ENCODE measurements around the gene CDH2. TPM values are rescaled to one million over a fixed set of nuclear protein-coding genes. Genes with fewer than 3 reads are reported as not detected.
A peak's percentile ranks its signal among the peaks of the same experiment; 100 is the strongest.

CDH2 gene
- total RNA-seq, 1 donor from 2014 or later = 363 TPM

DNA sequence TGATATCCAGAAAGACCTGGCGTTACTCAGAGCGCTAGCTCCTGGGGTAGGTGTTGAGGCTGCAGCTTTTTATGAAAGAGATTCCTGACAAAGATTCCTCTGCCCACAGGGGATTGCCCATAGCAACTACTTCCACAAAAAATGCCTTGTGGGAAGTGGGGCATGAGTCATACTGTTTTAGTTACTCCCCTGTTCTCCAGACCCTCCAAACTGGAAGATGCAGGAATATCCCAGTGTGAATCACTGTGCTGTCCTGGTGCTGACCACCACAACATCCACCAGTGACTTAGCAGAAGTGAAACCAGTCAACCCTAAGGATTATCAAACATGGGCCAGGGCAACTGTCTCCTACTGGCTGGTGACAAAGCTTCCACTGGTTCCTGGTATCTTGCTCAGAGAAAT is 61.8 kb downstream of the CDH2 start:
- Histone ChIP-seq H3K9ac (ENCODE audit: low read length) (peak overlapping the region; percentile 89), H2AFZ (ENCODE audit: low read depth, low read length) (no peak overlapping the region), H3K4me2 (ENCODE audit: low read length) (peak overlapping the region; percentile 83), H3K79me2 (ENCODE audit: insufficient read depth, low read length) (peaks cover 82% of the 10 kb centered on the region), H3K4me1 (ENCODE audit: insufficient read depth, low read length) (peaks cover 67% of the 10 kb centered on the region), H3K4me3 (ENCODE audit: insufficient read depth, low read depth, low read length) (peak overlapping the region; percentile 32), H3K9me3 (ENCODE audit: insufficient read depth, low read depth, low read length) (no peaks in the 10 kb centered on the region), H3K36me3 (ENCODE audit: insufficient read depth, low read length) (no peaks in the 10 kb centered on the region), H3K27ac (ENCODE audit: low read depth, low read length) (peak overlapping the region; percentile 100), H3K27me3 (ENCODE audit: insufficient read depth, low read length) (no peaks in the 10 kb centered on the region), H4K20me1 (ENCODE audit: insufficient read depth, low read length) (peaks cover 5% of the 10 kb centered on the region)
- Mint-ChIP-seq H3K4me3 (ENCODE audit: unreplicated experiment) (peak overlapping the region; percentile 70), H3K27ac (ENCODE audit: unreplicated experiment) (peak overlapping the region; percentile 99), H3K27me3 (ENCODE audit: low read depth, unreplicated experiment) (no peaks in the 10 kb centered on the region), H3K9me3 (ENCODE audit: unreplicated experiment) (no peaks in the 10 kb centered on the region), H3K4me1 (ENCODE audit: low read depth, unreplicated experiment) (peaks cover 79% of the 10 kb centered on the region), H3K36me3 (ENCODE audit: low read depth, unreplicated experiment) (peaks cover 2% of the 10 kb centered on the region)
- peak; percentile 99 for DNase-seq (ENCODE audit: low read depth)
- peak; percentile 100 for FAIRE-seq
- TF ChIP-seq, protein P1, sequence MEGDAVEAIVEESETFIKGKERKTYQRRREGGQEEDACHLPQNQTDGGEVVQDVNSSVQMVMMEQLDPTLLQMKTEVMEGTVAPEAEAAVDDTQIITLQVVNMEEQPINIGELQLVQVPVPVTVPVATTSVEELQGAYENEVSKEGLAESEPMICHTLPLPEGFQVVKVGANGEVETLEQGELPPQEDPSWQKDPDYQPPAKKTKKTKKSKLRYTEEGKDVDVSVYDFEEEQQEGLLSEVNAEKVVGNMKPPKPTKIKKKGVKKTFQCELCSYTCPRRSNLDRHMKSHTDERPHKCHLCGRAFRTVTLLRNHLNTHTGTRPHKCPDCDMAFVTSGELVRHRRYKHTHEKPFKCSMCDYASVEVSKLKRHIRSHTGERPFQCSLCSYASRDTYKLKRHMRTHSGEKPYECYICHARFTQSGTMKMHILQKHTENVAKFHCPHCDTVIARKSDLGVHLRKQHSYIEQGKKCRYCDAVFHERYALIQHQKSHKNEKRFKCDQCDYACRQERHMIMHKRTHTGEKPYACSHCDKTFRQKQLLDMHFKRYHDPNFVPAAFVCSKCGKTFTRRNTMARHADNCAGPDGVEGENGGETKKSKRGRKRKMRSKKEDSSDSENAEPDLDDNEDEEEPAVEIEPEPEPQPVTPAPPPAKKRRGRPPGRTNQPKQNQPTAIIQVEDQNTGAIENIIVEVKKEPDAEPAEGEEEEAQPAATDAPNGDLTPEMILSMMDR (IDR thresholded peaks at IDR 0.05; ENCODE audit: insufficient read depth, low read depth, low read length) = no peak
- TF ChIP-seq EZH2 (IDR thresholded peaks at IDR 0.05; ENCODE audit: insufficient read depth, low read length) = no peak

DNA sequence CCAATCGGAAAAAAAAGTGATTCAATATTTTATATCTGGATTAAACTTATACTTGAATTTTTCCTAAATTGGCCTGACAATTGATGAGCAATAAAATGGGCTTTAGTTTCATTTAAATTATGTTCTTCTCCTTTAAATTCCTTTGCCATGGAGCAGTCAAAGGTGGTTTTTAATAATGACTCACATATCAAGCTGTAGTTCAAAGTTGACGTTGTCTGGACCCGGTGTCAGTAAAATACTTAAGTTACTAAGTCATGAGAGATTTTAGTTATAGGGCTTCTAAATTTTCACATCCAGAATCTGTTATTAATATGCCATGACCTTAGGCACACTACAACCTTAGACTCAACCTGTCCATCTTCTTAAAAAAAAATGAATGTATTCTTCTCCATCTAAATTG is 62.5 kb downstream of the CDH2 start:
- Histone ChIP-seq H2AFZ (ENCODE audit: low read depth, low read length) (no peak overlapping the region), H3K4me2 (ENCODE audit: low read length) (peak overlapping the region; percentile 83), H3K9ac (ENCODE audit: low read length) (peak overlapping the region; percentile 89), H3K79me2 (ENCODE audit: insufficient read depth, low read length) (peaks cover 82% of the 10 kb centered on the region), H3K27me3 (ENCODE audit: insufficient read depth, low read length) (no peaks in the 10 kb centered on the region), H3K4me3 (ENCODE audit: insufficient read depth, low read depth, low read length) (peak overlapping the region; percentile 32), H3K27ac (ENCODE audit: low read depth, low read length) (peak overlapping the region; percentile 100), H3K36me3 (ENCODE audit: insufficient read depth, low read length) (no peaks in the 10 kb centered on the region), H3K9me3 (ENCODE audit: insufficient read depth, low read depth, low read length) (no peaks in the 10 kb centered on the region), H4K20me1 (ENCODE audit: insufficient read depth, low read length) (no peaks in the 10 kb centered on the region), H3K4me1 (ENCODE audit: insufficient read depth, low read length) (peaks cover 74% of the 10 kb centered on the region)
- H3K27me3 Mint-ChIP-seq (ENCODE audit: low read depth, unreplicated experiment) = no peaks in the 10 kb centered on the region
- no peaks in the 10 kb centered on the region for H3K9me3 Mint-ChIP-seq (ENCODE audit: unreplicated experiment)
- DNase-seq (ENCODE audit: low read depth) (peak; percentile 86), FAIRE-seq (peak; percentile 9)
- peaks cover 2% of the 10 kb centered on the region for H3K36me3 Mint-ChIP-seq (ENCODE audit: low read depth, unreplicated experiment)
- peak overlapping the region; percentile 70 for H3K4me3 Mint-ChIP-seq (ENCODE audit: unreplicated experiment)
- H3K27ac Mint-ChIP-seq (ENCODE audit: unreplicated experiment) = peak overlapping the region; percentile 99
- peaks cover 80% of the 10 kb centered on the region for H3K4me1 Mint-ChIP-seq (ENCODE audit: low read depth, unreplicated experiment)
- TF ChIP-seq, protein P1 (IDR thresholded peaks at IDR 0.05; ENCODE audit: insufficient read depth, low read depth, low read length) = no peak
- TF ChIP-seq EZH2 (IDR thresholded peaks at IDR 0.05; ENCODE audit: insufficient read depth, low read length) = no peak

DNA sequence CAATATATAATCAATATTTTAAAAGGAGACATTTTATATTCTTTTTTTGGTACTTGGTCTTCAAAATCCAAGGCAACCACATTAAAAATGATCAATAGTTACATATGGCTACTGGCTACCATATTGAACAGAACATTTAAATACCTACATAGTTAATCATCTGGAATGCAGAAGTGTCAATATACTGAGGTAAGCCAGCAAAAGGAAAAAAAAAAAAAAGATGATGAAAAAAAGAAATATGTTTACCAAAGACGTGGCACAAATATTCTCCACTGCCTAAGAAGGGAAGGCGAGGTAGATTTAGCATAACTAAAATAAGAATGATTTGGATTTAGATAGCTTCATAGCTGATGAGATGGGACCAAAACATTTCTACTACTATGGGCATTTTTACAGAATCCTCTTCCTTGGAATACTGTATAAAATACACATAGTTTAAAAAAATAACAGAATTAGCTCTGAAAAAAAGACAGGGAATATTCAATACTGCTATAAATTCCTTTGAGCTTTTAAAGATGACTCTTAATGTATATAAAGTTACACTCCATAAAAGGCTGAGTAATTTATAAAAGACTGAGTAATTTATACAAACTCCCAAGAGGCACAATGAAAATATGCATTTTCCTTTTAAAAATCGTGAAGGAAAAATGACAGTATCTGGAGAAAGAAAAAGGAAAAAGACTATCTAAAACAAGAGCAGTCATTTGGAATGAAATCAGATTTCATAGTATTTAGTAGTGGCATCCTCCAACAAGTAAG is 63.5 kb downstream of the CDH2 start:
- H3K27ac ChIP-seq (ENCODE audit: low read depth, low read length) = peak overlapping the region; percentile 100
- H3K9me3 Mint-ChIP-seq (ENCODE audit: unreplicated experiment) = no peaks in the 10 kb centered on the region
- H3K4me1 ChIP-seq (ENCODE audit: insufficient read depth, low read length) = peaks cover 84% of the 10 kb centered on the region
- H3K4me2 ChIP-seq (ENCODE audit: low read length) = peak overlapping the region; percentile 83
- TF ChIP-seq EZH2 (IDR thresholded peaks at IDR 0.05; ENCODE audit: insufficient read depth, low read length) = no peak
- TF ChIP-seq, protein P1 (IDR thresholded peaks at IDR 0.05; ENCODE audit: insufficient read depth, low read depth, low read length) = no peak
- H2AFZ ChIP-seq (ENCODE audit: low read depth, low read length) = no peak overlapping the region
- H4K20me1 ChIP-seq (ENCODE audit: insufficient read depth, low read length) = no peaks in the 10 kb centered on the region
- peak overlapping the region; percentile 89 for H3K9ac ChIP-seq (ENCODE audit: low read length)
- peaks cover 82% of the 10 kb centered on the region for H3K79me2 ChIP-seq (ENCODE audit: insufficient read depth, low read length)
- no peak overlapping the region for H3K4me3 ChIP-seq (ENCODE audit: insufficient read depth, low read depth, low read length)
- peak overlapping the region; percentile 99 for H3K27ac Mint-ChIP-seq (ENCODE audit: unreplicated experiment)
- no peaks in the 10 kb centered on the region for H3K27me3 ChIP-seq (ENCODE audit: insufficient read depth, low read length)
- no peaks in the 10 kb centered on the region for H3K9me3 ChIP-seq (ENCODE audit: insufficient read depth, low read depth, low read length)
- FAIRE-seq (no peak), DNase-seq (ENCODE audit: low read depth) (no peak)
- H3K4me1 Mint-ChIP-seq (ENCODE audit: low read depth, unreplicated experiment) = peaks cover 88% of the 10 kb centered on the region
- H3K4me3 Mint-ChIP-seq (ENCODE audit: unreplicated experiment) = peak overlapping the region; percentile 72
- no peaks in the 10 kb centered on the region for H3K27me3 Mint-ChIP-seq (ENCODE audit: low read depth, unreplicated experiment)
- H3K36me3 ChIP-seq (ENCODE audit: insufficient read depth, low read length) = no peaks in the 10 kb centered on the region
- H3K36me3 Mint-ChIP-seq (ENCODE audit: low read depth, unreplicated experiment) = peaks cover 2% of the 10 kb centered on the region
